PC-9 (cell line): ENCODE results near the gene ARPP21.

Experiments
- EZH2 ChIP-seq: fragments of 200-600 bp; sonication (generic); IDR thresholded peaks from 2 replicates; pipeline ENCODE4 v1.8.0; 2017; ENCODE audit warnings: antibody characterized with exemption, low read depth
- TF ChIP-seq, protein P1 (sequence below): fragments of 200-600 bp; sonication (generic); conservative IDR thresholded peaks from 2 replicates; pipeline ENCODE4 v1.6.1; 2017; ENCODE audit warnings: mixed run types, antibody characterized with exemption, mild to moderate bottlenecking, moderate library complexity

DNA sequence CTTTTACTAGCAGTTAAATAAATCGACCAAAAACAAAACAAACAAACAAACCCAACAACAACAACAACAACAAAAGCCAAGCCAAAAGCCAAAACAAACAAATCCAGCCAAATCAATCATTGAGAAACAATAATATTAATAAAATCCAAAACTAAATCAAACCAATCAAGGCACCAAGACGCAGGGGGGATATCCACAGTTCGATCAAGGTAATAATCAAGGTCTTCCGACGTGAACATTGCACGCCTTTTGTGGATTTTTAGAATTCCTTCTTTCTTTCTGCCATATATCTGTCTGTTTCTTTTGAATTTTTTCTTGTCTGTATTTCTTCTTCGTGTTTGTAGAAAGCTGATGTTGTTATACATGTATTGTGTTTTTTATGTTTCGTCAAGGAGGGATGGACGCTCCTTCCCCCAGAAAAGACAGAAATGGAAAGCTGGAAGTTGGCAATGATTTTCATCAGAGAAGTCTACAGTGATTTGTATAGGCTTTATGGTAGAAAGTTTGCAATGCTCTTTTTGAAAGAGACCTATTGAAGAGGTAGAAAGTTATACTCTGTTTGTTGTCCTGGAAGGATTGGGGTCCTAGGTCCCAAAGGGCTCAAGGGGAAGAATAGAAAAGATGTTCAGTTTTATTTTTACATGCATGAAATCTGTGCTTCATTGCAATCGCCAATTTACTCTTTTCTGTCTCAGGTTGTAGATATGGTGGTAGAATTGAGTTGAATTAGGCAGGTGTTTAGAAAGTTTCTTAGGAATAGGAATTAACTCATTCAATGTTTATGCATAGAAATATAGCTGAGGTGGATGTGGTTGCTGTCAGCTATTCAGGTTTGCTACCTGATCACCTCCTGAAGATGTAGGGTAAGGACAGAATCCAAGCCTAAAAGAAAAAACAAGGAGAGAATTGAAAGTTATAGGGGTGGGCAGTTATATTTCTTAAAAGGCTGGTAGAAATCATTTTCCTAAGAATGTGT, 1.2 kb downstream of the ARPP21 start:
- TF ChIP-seq, protein P1, sequence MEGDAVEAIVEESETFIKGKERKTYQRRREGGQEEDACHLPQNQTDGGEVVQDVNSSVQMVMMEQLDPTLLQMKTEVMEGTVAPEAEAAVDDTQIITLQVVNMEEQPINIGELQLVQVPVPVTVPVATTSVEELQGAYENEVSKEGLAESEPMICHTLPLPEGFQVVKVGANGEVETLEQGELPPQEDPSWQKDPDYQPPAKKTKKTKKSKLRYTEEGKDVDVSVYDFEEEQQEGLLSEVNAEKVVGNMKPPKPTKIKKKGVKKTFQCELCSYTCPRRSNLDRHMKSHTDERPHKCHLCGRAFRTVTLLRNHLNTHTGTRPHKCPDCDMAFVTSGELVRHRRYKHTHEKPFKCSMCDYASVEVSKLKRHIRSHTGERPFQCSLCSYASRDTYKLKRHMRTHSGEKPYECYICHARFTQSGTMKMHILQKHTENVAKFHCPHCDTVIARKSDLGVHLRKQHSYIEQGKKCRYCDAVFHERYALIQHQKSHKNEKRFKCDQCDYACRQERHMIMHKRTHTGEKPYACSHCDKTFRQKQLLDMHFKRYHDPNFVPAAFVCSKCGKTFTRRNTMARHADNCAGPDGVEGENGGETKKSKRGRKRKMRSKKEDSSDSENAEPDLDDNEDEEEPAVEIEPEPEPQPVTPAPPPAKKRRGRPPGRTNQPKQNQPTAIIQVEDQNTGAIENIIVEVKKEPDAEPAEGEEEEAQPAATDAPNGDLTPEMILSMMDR, result no peak
- no peak for TF ChIP-seq EZH2
